Measurements from ENCODE around the gene ADGRG7.

The ADGRG7 gene

GRCh38 chr3:100743535-100743934 is 134.1 kb downstream of the ADGRG7 start:
- no peak for DNase-seq (ENCODE audit: low read depth in 3 of 3)

- DNase-seq (ENCODE audit: low read depth in 3 of 3), result no peak
Observed at GRCh38 chr3:100744671-100745070, 135.3 kb downstream of the ADGRG7 start.
